GM23248 (cell line): ENCODE results near the gene SUGCT. TPM values are rescaled to one million over a fixed set of nuclear protein-coding genes. Genes with fewer than 3 reads are reported as not detected.
A peak's percentile ranks its signal among the peaks of the same experiment; 100 is the strongest.

Experiments
- DNase-seq: peaks from one replicate; pipeline ENCODE4 v3.0.0-alpha.2; 2015
- H2AFZ ChIP-seq: fragments of 200-600 bp; sonication (generic); 2 replicates; pipeline ENCODE4 v1.6.1; 2016; ENCODE audit warnings: antibody characterized with exemption
- H3F3A ChIP-seq: fragments of 200-600 bp; sonication (generic); 2 replicates; pipeline ENCODE4 v1.6.1; 2016; ENCODE audit warnings: mild to moderate bottlenecking, antibody characterized with exemption, mixed run types; ENCODE audit not compliant: insufficient read depth
- H3K27ac ChIP-seq: fragments of 200-600 bp; sonication (generic); 2 replicates; pipeline ENCODE4 v1.5.1; 2016; ENCODE audit warnings: mild to moderate bottlenecking
- H3K27me3 ChIP-seq: fragments of 200-600 bp; sonication (generic); replicated peaks from 2 replicates; pipeline ENCODE4 v1.6.1; 2016; ENCODE audit warnings: mild to moderate bottlenecking; ENCODE audit not compliant: insufficient read depth
- H3K36me3 ChIP-seq: fragments of 200-600 bp; sonication (generic); 2 replicates; pipeline ENCODE4 v1.6.1; 2016; ENCODE audit warnings: low read depth, mild to moderate bottlenecking
- H3K4me1 ChIP-seq: fragments of 200-600 bp; sonication (generic); 2 replicates; pipeline ENCODE4 v1.6.1; 2016; ENCODE audit warnings: mild to moderate bottlenecking; ENCODE audit not compliant: insufficient read depth
- H3K4me2 ChIP-seq: fragments of 200-600 bp; sonication (generic); one replicate; pipeline ENCODE4 v1.6.1; 2016; ENCODE audit warnings: mild to moderate bottlenecking; ENCODE audit not compliant: unreplicated experiment
- H3K4me3 ChIP-seq: fragments of 200-600 bp; sonication (generic); 2 replicates; pipeline ENCODE4 v1.5.1; 2016; ENCODE audit warnings: mild to moderate bottlenecking
- H3K79me2 ChIP-seq: fragments of 200-600 bp; sonication (generic); 2 replicates; pipeline ENCODE4 v1.6.1; 2016; ENCODE audit warnings: mild to moderate bottlenecking; ENCODE audit not compliant: insufficient read depth
- H3K9ac ChIP-seq: fragments of 200-600 bp; sonication (generic); 2 replicates; pipeline ENCODE4 v1.6.1; 2016; ENCODE audit warnings: mild to moderate bottlenecking
- H3K9me2 ChIP-seq: fragments of 200-600 bp; sonication (generic); 2 replicates; pipeline ENCODE4 v1.6.1; 2016; ENCODE audit warnings: mixed run types, mild to moderate bottlenecking, moderate library complexity; ENCODE audit not compliant: insufficient read depth
- H3K9me3 ChIP-seq: fragments of 200-600 bp; sonication (generic); one replicate; pipeline ENCODE4 v1.6.1; 2017; ENCODE audit warnings: low read depth
- H4K20me1 ChIP-seq: fragments of 200-600 bp; sonication (generic); 2 replicates; pipeline ENCODE4 v1.6.0; 2016; ENCODE audit not compliant: insufficient read depth
- EZH2 ChIP-seq: fragments of 200-600 bp; sonication (generic); IDR thresholded peaks from 2 replicates; pipeline ENCODE4 v1.6.1; 2018; ENCODE audit warnings: antibody characterized with exemption, mild to moderate bottlenecking; ENCODE audit not compliant: insufficient read depth, poor library complexity, severe bottlenecking
- EZH2phosphoT487 ChIP-seq: fragments of 200-600 bp; sonication (generic); IDR thresholded peaks from 2 replicates; pipeline ENCODE4 v1.6.1; 2018; ENCODE audit warnings: antibody characterized with exemption, moderate library complexity, mild to moderate bottlenecking, low read depth; ENCODE audit not compliant: insufficient read depth
- WGBS, 2 experiments: methylation state at CpG; one replicate each; pipeline ENCODE4 v1.1.6; 2015 to 2017; ENCODE audit warnings: low lambda C conversion rate in 2 of 2, low coverage in 1 of 2; ENCODE audit errors: missing lambda C conversion rate in 2 of 2; 5-methylcytosine and 5-hydroxymethylcytosine counted together
- in situ Hi-C: fragments of 300-500 bp; cut with MboI; formaldehyde crosslinking; loops from 2 replicates; pipeline ENCODE4 v1.15.0; 2020
- polyA plus RNA-seq: library from polyadenylated mRNA; unstranded; fragments of >200 nt; fragmentation: Nextera tagmentation; extraction: Ambion mirVana; gene quantifications from 2 replicates; pipeline ENCODE4 v1.2.1, GENCODE V29; 2016
- total RNA-seq: library from RNA; depleted of rRNA; stranded (reverse); fragments of >200 nt; shearing (Covaris generic); gene quantifications from 2 replicates; pipeline ENCODE4 v1.2.3, GENCODE V29; 2014

SUGCT gene
- total and polyA plus RNA-seq, 2 experiments from 2014 or later, result 2.2 to 7.1 TPM

- DNase-seq, result peak; percentile 91
- Histone ChIP-seq H3K9ac (peak overlapping the region; percentile 52), H3F3A (peaks cover 20% of the 10 kb centered on the region), H3K36me3 (no peaks in the 10 kb centered on the region), H3K9me2 (no peaks in the 10 kb centered on the region), H2AFZ (peak overlapping the region; percentile 72), H3K9me3 (no peaks in the 10 kb centered on the region), H3K79me2 (no peaks in the 10 kb centered on the region), H3K4me3 (no peak overlapping the region; the same call in 1 of the 2 replicates), H3K4me2 (peak overlapping the region; percentile 61), H3K27me3 (no peaks in the 10 kb centered on the region), H3K27ac (peak overlapping the region; percentile 83), H3K4me1 (peaks cover 31% of the 10 kb centered on the region), H4K20me1 (no peaks in the 10 kb centered on the region)
- TF ChIP-seq EZH2phosphoT487, result no peak
- no peak for TF ChIP-seq EZH2
- 18 to 27% methylated on average over 4 of the region's 4 CpGs for WGBS, 2 experiments
- in situ Hi-C loops, result no loop called here
Observed at GRCh38 chr7:40468891-40469864, 334.4 kb downstream of the SUGCT start.

GRCh38 chr7:40470091-40470592 lies 335.3 kb downstream of the SUGCT start:
- no peak overlapping the region for H3K9ac ChIP-seq
- in situ Hi-C loops, result no loop called here
- TF ChIP-seq EZH2phosphoT487 (no peak), EZH2 (no peak)
- H4K20me1 ChIP-seq, result no peaks in the 10 kb centered on the region
- 79 to 82% methylated on average over 6 of the region's 6 CpGs for WGBS, 2 experiments
- peak overlapping the region; percentile 61 for H3K4me2 ChIP-seq
- no peaks in the 10 kb centered on the region for H3K9me2 ChIP-seq
- H3K4me1 ChIP-seq, result peaks cover 31% of the 10 kb centered on the region
- DNase-seq, result peak; percentile 66
- H2AFZ ChIP-seq, result peak overlapping the region; percentile 72
- H3K36me3 ChIP-seq, result no peaks in the 10 kb centered on the region
- no peak overlapping the region for H3K4me3 ChIP-seq
- H3F3A ChIP-seq, result peaks cover 20% of the 10 kb centered on the region
- no peaks in the 10 kb centered on the region for H3K9me3 ChIP-seq
- no peaks in the 10 kb centered on the region for H3K79me2 ChIP-seq
- no peaks in the 10 kb centered on the region for H3K27me3 ChIP-seq
- H3K27ac ChIP-seq, result peak overlapping the region; percentile 83

GRCh38 chr7:40470817-40471216 lies 336.0 kb downstream of the SUGCT start:
- H4K20me1 ChIP-seq, result no peaks in the 10 kb centered on the region
- no peaks in the 10 kb centered on the region for H3K9me3 ChIP-seq
- WGBS, 2 experiments, result 91 to 93% methylated on average over 1 of the region's 1 CpG
- peak overlapping the region; percentile 83; the same call in 1 of the 2 replicates for H3K27ac ChIP-seq
- peaks cover 20% of the 10 kb centered on the region for H3F3A ChIP-seq
- no peak for DNase-seq
- H3K36me3 ChIP-seq, result no peaks in the 10 kb centered on the region
- H3K9ac ChIP-seq, result no peak overlapping the region
- H3K4me3 ChIP-seq, result no peak overlapping the region
- no peaks in the 10 kb centered on the region for H3K27me3 ChIP-seq
- no peak overlapping the region for H3K4me2 ChIP-seq
- no peaks in the 10 kb centered on the region for H3K79me2 ChIP-seq
- H3K9me2 ChIP-seq, result no peaks in the 10 kb centered on the region
- in situ Hi-C loops, result no loop called here
- TF ChIP-seq EZH2 (no peak), EZH2phosphoT487 (no peak)
- H2AFZ ChIP-seq, result peak overlapping the region; percentile 72
- peaks cover 31% of the 10 kb centered on the region for H3K4me1 ChIP-seq

- no peaks in the 10 kb centered on the region for H3K27me3 ChIP-seq
- H3K4me1 ChIP-seq, result peaks cover 31% of the 10 kb centered on the region
- WGBS, 2 experiments, result 84 to 90% methylated on average over 4 of the region's 4 CpGs
- no peak overlapping the region for H3K4me3 ChIP-seq
- TF ChIP-seq EZH2 (no peak), EZH2phosphoT487 (no peak)
- DNase-seq, result no peak
- H3K27ac ChIP-seq, result no peak overlapping the region
- no peaks in the 10 kb centered on the region for H3K9me3 ChIP-seq
- H2AFZ ChIP-seq, result no peak overlapping the region
- H3K4me2 ChIP-seq, result no peak overlapping the region
- H3F3A ChIP-seq, result peaks cover 20% of the 10 kb centered on the region
- H4K20me1 ChIP-seq, result no peaks in the 10 kb centered on the region
- H3K9ac ChIP-seq, result no peak overlapping the region
- H3K36me3 ChIP-seq, result no peaks in the 10 kb centered on the region
- H3K9me2 ChIP-seq, result no peaks in the 10 kb centered on the region
- H3K79me2 ChIP-seq, result no peaks in the 10 kb centered on the region
- in situ Hi-C loops, result no loop called here
Observed at GRCh38 chr7:40471891-40472290, 337.1 kb downstream of the SUGCT start.
